H1 (cell line): ENCODE data around the gene SLC34A1. TPM values are rescaled to one million over a fixed set of nuclear protein-coding genes. Genes with fewer than 3 reads are reported as not detected.
A peak's percentile ranks its signal among the peaks of the same experiment; 100 is the strongest.

ENCODE experiments used
- CTCF ChIA-PET: fragments of 300-600 bp; sonication (Branson Sonifier 250); formaldehyde crosslinking; loops from one replicate; lab custom pipeline; 2021; ENCODE audit not compliant: partially characterized antibody; lab: Charles Lee
- POLR2A ChIA-PET: fragments of 300-600 bp; sonication (Branson Sonifier 250); formaldehyde crosslinking; loops from one replicate; lab custom pipeline; 2021; ENCODE audit warnings: inconsistent platforms; ENCODE audit not compliant: partially characterized antibody; lab: Charles Lee
- DNase-seq, 2 experiments: peaks; one replicate each; pipeline versions ENCODE4 v3.0.0 to v3.0.0-alpha.2; 2010 to 2022; ENCODE audit warnings: low spot score in 2 of 2, low read depth in 1 of 2, mixed read lengths in 1 of 2
- FAIRE-seq: peaks from 2 replicates; lab custom pipeline; 2011; peaks lifted over from hg19 to GRCh38; lab: Jason Lieb, UNC
- H2AFZ ChIP-seq: 2 replicates; pipeline ENCODE4 v1.8.1; 2012; ENCODE audit warnings: low read length, inconsistent platforms
- H2AK5ac ChIP-seq: 2 replicates; pipeline ENCODE4 v1.6.1; 2013; ENCODE audit warnings: low read depth, low read length
- H2BK120ac ChIP-seq: replicated peaks from 2 replicates; pipeline ENCODE3; 2013; ENCODE audit warnings: low read depth, low read length, inconsistent platforms
- H2BK12ac ChIP-seq: 2 replicates; pipeline ENCODE4 v1.6.1; 2013; ENCODE audit warnings: low read depth, low read length
- H2BK15ac ChIP-seq: 2 replicates; pipeline ENCODE4 v1.6.1; 2013; ENCODE audit warnings: low read length
- H2BK20ac ChIP-seq: 2 replicates; pipeline ENCODE4 v1.6.1; 2013; ENCODE audit warnings: low read length
- H2BK5ac ChIP-seq: 2 replicates; pipeline ENCODE4 v1.6.1; 2013; ENCODE audit warnings: low read depth, low read length
- H3K14ac ChIP-seq: 2 replicates; pipeline ENCODE4 v1.6.1; 2013; ENCODE audit warnings: inconsistent platforms; ENCODE audit not compliant: insufficient read length
- H3K18ac ChIP-seq: 2 replicates; pipeline ENCODE4 v1.6.1; 2013; ENCODE audit warnings: low read length; ENCODE audit errors: extremely low read depth
- H3K23ac ChIP-seq: 2 replicates; pipeline ENCODE4 v1.6.1; 2013; ENCODE audit warnings: inconsistent platforms; ENCODE audit not compliant: insufficient read length
- H3K23me2 ChIP-seq: 2 replicates; pipeline ENCODE4 v1.6.1; 2013; ENCODE audit warnings: low read depth, low read length
- H3K27ac ChIP-seq: 2 replicates; pipeline ENCODE4 v1.6.1; 2011; ENCODE audit warnings: low read depth, low read length, inconsistent platforms
- H3K27me3 ChIP-seq, 4 experiments: replicated peaks in 1 of 4; 1 replicate in 1 of 4; 2 replicates in 3 of 4; pipeline versions ENCODE4 v1.6.1 to v1.8.1; 2011 to 2013; ENCODE audit warnings: low read length in 3 of 4, mild to moderate bottlenecking in 3 of 4, inconsistent platforms in 2 of 4, mixed read lengths in 2 of 4, moderate library complexity in 1 of 4; ENCODE audit not compliant: control insufficient read depth in 3 of 4, insufficient read depth in 3 of 4; ENCODE audit errors: extremely low read depth in 1 of 4
- H3K36me3 ChIP-seq, 4 experiments: 2 replicates each; pipeline versions ENCODE4 v1.6.1 to v1.8.1; 2011 to 2013; ENCODE audit warnings: mild to moderate bottlenecking in 4 of 4, low read length in 3 of 4, moderate library complexity in 2 of 4, control low read depth in 1 of 4, inconsistent platforms in 1 of 4; ENCODE audit not compliant: insufficient read depth in 4 of 4, control insufficient read depth in 2 of 4
- H3K4ac ChIP-seq: replicated peaks from 2 replicates; pipeline ENCODE3; 2013; ENCODE audit warnings: low read length, low read depth, mixed read lengths, inconsistent platforms; ENCODE audit not compliant: insufficient read length
- H3K4me1 ChIP-seq, 4 experiments: replicated peaks in 1 of 4; 1 replicate in 1 of 4; 2 replicates in 3 of 4; pipeline versions ENCODE4 v1.6.1 to v1.8.1; 2011 to 2013; ENCODE audit warnings: low read length in 3 of 4, inconsistent platforms in 2 of 4, mixed read lengths in 1 of 4; ENCODE audit not compliant: insufficient read depth in 4 of 4, control insufficient read depth in 3 of 4
- H3K4me2 ChIP-seq, 2 experiments: 2 replicates each; pipeline versions ENCODE4 v1.6.1 to v1.8.1; 2011 to 2013; ENCODE audit warnings: low read depth in 2 of 2, low read length in 2 of 2, control low read depth in 1 of 2, inconsistent platforms in 1 of 2, mild to moderate bottlenecking in 1 of 2; ENCODE audit not compliant: insufficient read depth in 1 of 2
- H3K4me3 ChIP-seq, 4 experiments: fragments of 200-600, 300-600 bp in 1 of 4; sonication (generic), shearing (Covaris generic), sonication (Bioruptor Twin) in 1 of 4; 2 replicates each; pipeline versions ENCODE4 v1.5.1 to v1.8.1; 2011 to 2016; ENCODE audit warnings: low read length in 4 of 4, low read depth in 3 of 4, control low read depth in 2 of 4, inconsistent platforms in 2 of 4, mild to moderate bottlenecking in 2 of 4, mixed read lengths in 1 of 4, moderate library complexity in 1 of 4; ENCODE audit not compliant: insufficient read depth in 2 of 4; ENCODE audit errors: extremely low read depth in 1 of 4
- H3K56ac ChIP-seq: replicated peaks from 2 replicates; pipeline ENCODE3; 2013; ENCODE audit warnings: low read depth, mild to moderate bottlenecking, mixed read lengths, low read length, inconsistent platforms; ENCODE audit not compliant: insufficient read length
- H3K79me1 ChIP-seq: 2 replicates; pipeline ENCODE4 v1.6.1; 2013; ENCODE audit warnings: low read depth, low read length, control low read depth
- H3K79me2 ChIP-seq, 2 experiments: 2 replicates each; pipeline versions ENCODE4 v1.6.1 to v1.8.1; 2012 to 2013; ENCODE audit warnings: low read length in 2 of 2, mild to moderate bottlenecking in 2 of 2, inconsistent platforms in 1 of 2; ENCODE audit not compliant: insufficient read depth in 2 of 2, control insufficient read depth in 1 of 2
- H3K9ac ChIP-seq, 4 experiments: replicated peaks in 1 of 4; 1 replicate in 1 of 4; 2 replicates in 3 of 4; pipeline versions ENCODE4 v1.6.1 to v1.8.1; 2011 to 2013; ENCODE audit warnings: low read depth in 3 of 4, low read length in 3 of 4, control low read depth in 2 of 4, mild to moderate bottlenecking in 2 of 4, moderate library complexity in 2 of 4, inconsistent platforms in 1 of 4; ENCODE audit errors: extremely low read depth in 1 of 4
- H3K9me3 ChIP-seq, 2 experiments: 2 replicates each; pipeline versions ENCODE4 v1.6.1 to v1.8.1; 2012 to 2013; ENCODE audit warnings: mild to moderate bottlenecking in 2 of 2, moderate library complexity in 2 of 2, control low read depth in 1 of 2, inconsistent platforms in 1 of 2, low read depth in 1 of 2, low read length in 1 of 2, mixed read lengths in 1 of 2; ENCODE audit not compliant: insufficient read depth in 2 of 2
- H4K20me1 ChIP-seq, 2 experiments: replicated peaks in 1 of 2; 2 replicates each; pipeline versions ENCODE3 to v1.8.1; 2011 to 2013; ENCODE audit warnings: inconsistent platforms in 2 of 2, low read length in 2 of 2, mild to moderate bottlenecking in 1 of 2; ENCODE audit not compliant: insufficient read depth in 2 of 2, control insufficient read depth in 1 of 2
- H4K5ac ChIP-seq: 2 replicates; pipeline ENCODE4 v1.6.1; 2013; ENCODE audit warnings: low read length, low read depth, mixed read lengths, inconsistent platforms; ENCODE audit not compliant: insufficient read length
- H4K8ac ChIP-seq: 2 replicates; pipeline ENCODE4 v1.8.0; 2013; ENCODE audit warnings: mild to moderate bottlenecking, moderate library complexity, low read length, inconsistent platforms; ENCODE audit not compliant: insufficient read depth; ENCODE audit errors: extremely low read depth
- H4K91ac ChIP-seq: replicated peaks from 2 replicates; pipeline ENCODE3; 2013; ENCODE audit warnings: low read length, mixed read lengths, inconsistent platforms; ENCODE audit not compliant: insufficient read length
- ASH2L ChIP-seq: fragments of 200-600, 300-600 bp; sonication (generic); IDR thresholded peaks from one replicate; pipeline ENCODE4 v1.7.1; 2017; ENCODE audit warnings: low read length
- BACH1 ChIP-seq: IDR thresholded peaks from 2 replicates; pipeline ENCODE4 v1.6.1; 2012; ENCODE audit warnings: low read length, improper control_type of control experiment
- BCL11A ChIP-seq, 2 experiments: IDR thresholded peaks; one replicate each; pipeline ENCODE4 v1.6.1; 2011; ENCODE audit warnings: low read depth in 2 of 2, low read length in 2 of 2, mild to moderate bottlenecking in 2 of 2
- CHD1 ChIP-seq: IDR thresholded peaks from 2 replicates; pipeline ENCODE4 v1.6.1; 2012; ENCODE audit warnings: low read depth, low read length, improper control_type of control experiment
- CHD2 ChIP-seq: IDR thresholded peaks from 2 replicates; pipeline ENCODE4 v1.6.1; 2012; ENCODE audit warnings: low read length, improper control_type of control experiment
- GABPA ChIP-seq: IDR thresholded peaks from 2 replicates; pipeline ENCODE4 v1.6.1; 2011; ENCODE audit warnings: mild to moderate bottlenecking, low read length, moderate library complexity, borderline replicate concordance; ENCODE audit not compliant: insufficient read depth
- HDAC2 ChIP-seq, 2 experiments: fragments of 300-600 bp in 1 of 2; sonication (generic) in 1 of 2; IDR thresholded peaks; 2 replicates each; pipeline ENCODE4 v1.6.1; 2011 to 2012; ENCODE audit warnings: low read depth in 2 of 2, low read length in 2 of 2, mild to moderate bottlenecking in 2 of 2, moderate library complexity in 2 of 2, borderline replicate concordance in 1 of 2, inconsistent platforms in 1 of 2
- POLR2AphosphoS5 ChIP-seq: IDR thresholded peaks from 2 replicates; pipeline ENCODE4 v1.6.1; 2011; ENCODE audit warnings: low read depth, low read length
- RNF2 ChIP-seq: fragments of 200-900, 300-1000 bp; sonication (generic); IDR thresholded peaks from 2 replicates; pipeline ENCODE4 v1.7.1; 2016; ENCODE audit warnings: borderline replicate concordance, low read depth, mild to moderate bottlenecking, antibody characterized with exemption, low read length; ENCODE audit not compliant: poor library complexity, severe bottlenecking; ENCODE audit errors: missing control alignments
- SP2 ChIP-seq: IDR thresholded peaks from 2 replicates; pipeline ENCODE4 v1.6.1; 2012; ENCODE audit warnings: mild to moderate bottlenecking, low read length, inconsistent platforms
- SUZ12 ChIP-seq: fragments of 200-600 bp; sonication (generic); IDR thresholded peaks from 2 replicates; pipeline ENCODE4 v1.6.1; 2012; ENCODE audit warnings: mild to moderate bottlenecking, inconsistent platforms, low read length, moderate library complexity, mixed read lengths
- TCF12 ChIP-seq: IDR thresholded peaks from 2 replicates; pipeline ENCODE4 v1.6.1; 2011; ENCODE audit warnings: low read depth, mild to moderate bottlenecking, low read length
- WGBS, 2 experiments: shearing (Covaris generic) in 1 of 2; methylation state at CpG; one replicate each; pipeline versions ENCODE4 v1.1.6 to v1.1.7; 2013 to 2015; ENCODE audit warnings: low lambda C conversion rate in 2 of 2, mixed read lengths in 2 of 2, inconsistent platforms in 1 of 2, low coverage in 1 of 2, missing lambda C conversion rate in 1 of 2; ENCODE audit not compliant: insufficient replicate concordance in 2 of 2, insufficient coverage in 1 of 2, insufficient read length in 1 of 2; ENCODE audit errors: extremely low coverage in 1 of 2, missing lambda C conversion rate in 1 of 2; 5-methylcytosine and 5-hydroxymethylcytosine counted together
- polyA plus RNA-seq, 7 experiments: library from polyadenylated mRNA; depleted of rRNA in 3 of 7; stranded (reverse) in 5 of 7; unstranded in 2 of 7; fragments of >200 nt in 5 of 7; fragments of 200-250 nt in 2 of 7; gene quantifications; 1 replicate in 5 of 7; 2 replicates in 1 of 7; 4 replicates in 1 of 7; pipeline versions ENCODE4 v1.2.1 to v1.2.3, GENCODE V29; 2011 to 2013; ENCODE audit warnings: missing spikeins in 2 of 7, mixed read lengths in 2 of 7
- total RNA-seq: library from RNA; stranded (reverse); fragmentation: NEBNext Ultra II Directional; extraction: Animal tissue kit (Norgen Biotek cat#: 25700); gene quantifications from 2 replicates; pipeline ENCODE4 v1.2.1, GENCODE V29; 2021

The SLC34A1 gene
- total and polyA plus RNA-seq, 2 of the 8 experiments (the other 6 are each of a cell fraction or from before 2014, with no cell fraction given): not detected

DNA sequence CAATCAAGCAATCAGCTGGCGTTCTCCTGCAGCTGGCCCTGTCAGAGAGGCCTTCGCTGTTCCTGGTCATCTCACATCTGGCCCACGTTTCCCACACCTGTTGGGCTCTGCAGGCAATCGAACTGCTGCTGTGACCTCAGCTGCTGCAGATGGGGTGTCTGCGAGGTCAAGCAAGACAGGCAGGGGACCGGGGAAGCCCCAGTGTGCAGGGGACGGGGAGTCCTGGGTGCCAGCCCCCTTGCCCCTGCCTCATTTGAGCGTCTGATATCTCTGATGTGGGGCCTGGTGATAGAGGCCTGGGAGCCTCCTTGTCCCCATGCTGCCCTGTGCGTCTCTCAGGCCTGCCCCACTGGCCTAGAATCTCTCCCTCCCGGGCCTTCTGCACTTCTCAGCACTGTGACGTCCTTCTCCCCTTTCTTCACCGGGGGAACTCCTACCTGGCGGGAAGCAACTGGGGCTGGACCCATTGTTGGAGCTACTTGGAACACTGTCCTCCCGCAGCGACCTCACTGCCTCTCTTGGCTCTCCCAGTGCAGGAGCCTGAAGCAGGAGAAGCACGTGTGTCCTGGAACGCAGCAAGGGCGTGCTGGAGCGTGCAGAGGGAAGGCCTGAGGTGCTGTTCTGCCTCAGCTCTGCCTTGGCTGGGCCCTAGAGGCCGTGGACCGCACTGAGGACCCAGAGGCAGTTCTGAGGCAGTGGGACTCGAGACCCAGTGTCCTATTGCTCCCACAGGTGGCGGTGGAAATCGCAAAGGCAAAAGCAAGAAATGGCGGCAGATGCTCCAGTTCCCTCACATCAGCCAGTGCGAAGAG, 46.1 kb downstream of the SLC34A1 start:
- no peaks in the 10 kb centered on the region for H3K9me3 ChIP-seq
- ChIA-PET CTCF (interaction anchor here (0.6 to 5.9 kb wide), 10 partner anchors 21 to 123 kb away, joined by 3 to 34 read pairs (median 4); partner anchors contain the start of gene F12), POLR2A (interaction anchor here (0.7 to 24.2 kb wide), 8 partner anchors 9 to 121 kb away, joined by 3 to 460 read pairs (median 4); partner anchors contain the start of gene PRR7)
- no peak overlapping the region for H2BK120ac ChIP-seq
- no peak overlapping the region for H4K5ac ChIP-seq
- no peak for DNase-seq
- no peak overlapping the region for H4K91ac ChIP-seq
- no peak overlapping the region for H3K27ac ChIP-seq
- peaks cover 7 to 36% (median 24%) of the 10 kb centered on the region in 4 experiments; a peak in 6 of 8 replicates for H3K36me3 ChIP-seq
- peaks cover 16% of the 10 kb centered on the region for H3K79me1 ChIP-seq
- no peak overlapping the region for H3K14ac ChIP-seq
- H2BK20ac ChIP-seq: no peak overlapping the region
- H3K23ac ChIP-seq: no peak overlapping the region
- TF ChIP-seq TCF12: no peak
- TF ChIP-seq SP2: no peak
- TF ChIP-seq SUZ12: no peak
- no peak for TF ChIP-seq CHD1
- no peak for TF ChIP-seq GABPA
- no peak for TF ChIP-seq BCL11A (IDR thresholded peaks at IDR 0.05; ENCODE audit: low read depth in 2 of 2, low read length in 2 of 2)
- no peak for TF ChIP-seq POLR2AphosphoS5
- no peak for TF ChIP-seq ASH2L
- no peak for TF ChIP-seq CHD2
- TF ChIP-seq RNF2: no peak
- no peak for TF ChIP-seq HDAC2 (IDR thresholded peaks at IDR 0.05; ENCODE audit: borderline replicate concordance in 1 of 2, low read depth in 2 of 2, low read length in 2 of 2)
- no peak for TF ChIP-seq BACH1
- no peak overlapping the region for H3K4me2 ChIP-seq
- H3K23me2 ChIP-seq: peaks cover 8% of the 10 kb centered on the region
- WGBS, 2 experiments: 87% methylated on average over 25 of the region's 26 CpGs; no CpG with 5 or more reads in 1 of the 2 experiments
- no peak overlapping the region for H4K8ac ChIP-seq
- no peak overlapping the region for H3K4me3 ChIP-seq
- H4K20me1 ChIP-seq: peaks cover 15 to 24% of the 10 kb centered on the region in 2 experiments
- H2AK5ac ChIP-seq: no peak overlapping the region
- H2BK15ac ChIP-seq: no peak overlapping the region
- 0 out of 2 replicates have a peak overlapping the region, but pooled peaks have one; percentile 8 for H2BK5ac ChIP-seq
- H2BK12ac ChIP-seq: no peak overlapping the region
- H3K18ac ChIP-seq: no peak overlapping the region
- H3K4ac ChIP-seq: no peak overlapping the region
- H3K79me2 ChIP-seq: peaks cover 0 to 26% of the 10 kb centered on the region in 2 experiments; a peak in 2 of 4 replicates
- H2AFZ ChIP-seq: no peak overlapping the region
- no peak overlapping the region for H3K9ac ChIP-seq
- peaks cover 3 to 14% (median 9%) of the 10 kb centered on the region in 4 experiments; a peak in 6 of 7 replicates for H3K4me1 ChIP-seq
- H3K27me3 ChIP-seq: no peaks in the 10 kb centered on the region
- no peak overlapping the region for H3K56ac ChIP-seq
- FAIRE-seq: no peak
